HG03139 (cell line): ENCODE measurements around the gene MAPK10.

Source experiments
- ATAC-seq: cut with Tn5 transposase; IDR thresholded peaks from one replicate; pipeline ENCODE4 v1.9.1; 2021; ENCODE audit not compliant: unreplicated experiment

MAPK10 gene

GRCh38 chr4:85942107-85942506 is 417.7 kb downstream of the MAPK10 start:
- ATAC-seq = no peak

DNA sequence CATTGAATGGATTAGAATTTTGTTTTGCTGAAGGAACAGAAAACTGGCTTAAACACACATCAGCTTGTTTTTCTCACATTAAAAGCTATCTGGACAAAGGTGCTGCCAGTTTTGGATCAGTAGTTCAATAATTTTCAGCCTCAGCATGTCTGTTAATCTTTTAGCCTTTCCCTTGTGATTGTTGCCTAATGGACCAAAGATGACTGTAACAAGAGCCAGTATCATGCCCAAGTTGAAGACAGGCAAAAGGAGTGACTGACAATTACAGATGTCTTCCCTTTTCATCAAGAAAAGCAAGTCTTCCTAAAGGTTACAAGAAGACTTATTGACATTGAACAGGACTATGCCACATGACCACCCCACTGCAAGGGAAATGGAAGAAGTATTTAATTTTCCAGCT is 419.7 kb downstream of the MAPK10 start:
- no peak for ATAC-seq
